NB4 (cell line): ENCODE data around the gene MIGA2.

Experiments used
- CTCF ChIP-seq: IDR thresholded peaks from one replicate; pipeline ENCODE4 v1.5.1; 2012; ENCODE audit warnings: low read depth, low read length
- MAX ChIP-seq: IDR thresholded peaks from 2 replicates; pipeline ENCODE4 v1.6.1; 2011; ENCODE audit warnings: low read depth, low read length
- MYC ChIP-seq: IDR thresholded peaks from 2 replicates; pipeline ENCODE4 v1.6.1; 2011; ENCODE audit warnings: low read depth, low read length
- POLR2A ChIP-seq: IDR thresholded peaks from 2 replicates; pipeline ENCODE4 v1.6.1; 2011; ENCODE audit warnings: mild to moderate bottlenecking; ENCODE audit not compliant: insufficient read length; ENCODE audit errors: extremely low read depth

GRCh38 chr9:129068110-129068509 lies 31.7 kb downstream of the MIGA2 start:
- no peak for TF ChIP-seq POLR2A
- no peak for TF ChIP-seq CTCF
- no peak for TF ChIP-seq MYC
- TF ChIP-seq MAX: no peak
